T47D (cell line): ENCODE measurements around the gene MTERF4.

ENCODE experiments used
- DNase-seq, 2 experiments: peaks; one replicate each; pipeline versions ENCODE4 v3.0.0 to v3.0.0-alpha.2; 2011 to 2012; ENCODE audit warnings: low read depth in 1 of 2, low spot score in 1 of 2
- JUND ChIP-seq: IDR thresholded peaks from 2 replicates; pipeline ENCODE4 v1.6.1; 2012; ENCODE audit warnings: low read depth
- in situ Hi-C: cut with HindIII; loops from 2 replicates; pipeline ENCODE4 v1.10.0; 2016; ENCODE audit warnings: low sequenced_read_pairs, low pct_unique_long_range_greater_than_20kb

MTERF4 gene

DNA sequence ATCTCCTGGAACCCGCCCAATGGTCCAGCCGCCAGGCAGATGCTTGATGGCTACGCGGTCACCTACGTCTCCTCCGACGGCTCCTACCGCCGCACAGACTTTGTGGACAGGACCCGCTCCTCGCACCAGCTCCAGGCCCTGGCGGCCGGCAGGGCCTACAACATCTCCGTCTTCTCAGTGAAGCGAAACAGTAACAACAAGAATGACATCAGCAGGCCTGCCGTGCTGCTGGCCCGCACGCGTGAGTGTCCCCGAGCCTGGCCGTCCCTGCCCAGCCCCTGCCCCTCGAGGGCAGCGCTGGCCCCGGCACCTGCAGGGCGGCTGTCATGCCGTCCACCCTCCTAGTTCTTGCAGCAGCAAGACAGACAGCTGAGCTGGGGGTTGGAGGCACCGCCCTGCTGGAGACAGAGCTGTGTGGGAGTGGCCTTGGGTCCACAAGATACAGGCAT is 36.7 kb downstream of the MTERF4 start:
- TF ChIP-seq JUND, result no peak

DNA sequence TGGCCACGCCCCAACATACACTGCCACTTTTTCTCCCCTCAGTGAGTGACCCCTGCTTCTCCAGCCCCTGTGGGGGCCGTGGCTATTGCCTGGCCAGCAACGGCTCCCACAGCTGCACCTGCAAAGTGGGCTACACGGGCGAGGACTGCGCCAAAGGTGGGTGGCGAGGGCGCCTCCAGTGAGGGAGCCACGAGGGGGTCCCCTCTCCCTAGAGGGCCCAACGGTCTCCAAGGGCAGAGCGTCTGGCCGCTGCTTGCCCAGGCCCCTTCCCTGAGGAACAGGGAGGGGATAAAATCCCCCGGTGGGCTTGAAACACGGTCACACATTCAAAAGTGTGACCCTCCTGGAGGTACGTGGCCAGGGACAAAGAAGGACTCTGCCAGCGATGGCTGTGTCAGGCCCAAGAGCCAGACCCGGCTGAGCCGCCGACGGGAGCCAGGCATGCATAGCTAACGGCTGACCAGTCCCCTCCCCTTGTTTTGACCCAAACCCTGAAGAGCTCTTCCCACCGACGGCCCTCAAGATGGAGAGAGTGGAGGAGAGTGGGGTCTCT is 37.2 kb downstream of the MTERF4 start:
- DNase-seq, result no peak
- in situ Hi-C loops, result no loop called here
- TF ChIP-seq JUND, result no peak

More for the DNA sequence above, 36.7 kb downstream of the MTERF4 start:
- no peak for DNase-seq
- in situ Hi-C loops, result no loop called here

DNA sequence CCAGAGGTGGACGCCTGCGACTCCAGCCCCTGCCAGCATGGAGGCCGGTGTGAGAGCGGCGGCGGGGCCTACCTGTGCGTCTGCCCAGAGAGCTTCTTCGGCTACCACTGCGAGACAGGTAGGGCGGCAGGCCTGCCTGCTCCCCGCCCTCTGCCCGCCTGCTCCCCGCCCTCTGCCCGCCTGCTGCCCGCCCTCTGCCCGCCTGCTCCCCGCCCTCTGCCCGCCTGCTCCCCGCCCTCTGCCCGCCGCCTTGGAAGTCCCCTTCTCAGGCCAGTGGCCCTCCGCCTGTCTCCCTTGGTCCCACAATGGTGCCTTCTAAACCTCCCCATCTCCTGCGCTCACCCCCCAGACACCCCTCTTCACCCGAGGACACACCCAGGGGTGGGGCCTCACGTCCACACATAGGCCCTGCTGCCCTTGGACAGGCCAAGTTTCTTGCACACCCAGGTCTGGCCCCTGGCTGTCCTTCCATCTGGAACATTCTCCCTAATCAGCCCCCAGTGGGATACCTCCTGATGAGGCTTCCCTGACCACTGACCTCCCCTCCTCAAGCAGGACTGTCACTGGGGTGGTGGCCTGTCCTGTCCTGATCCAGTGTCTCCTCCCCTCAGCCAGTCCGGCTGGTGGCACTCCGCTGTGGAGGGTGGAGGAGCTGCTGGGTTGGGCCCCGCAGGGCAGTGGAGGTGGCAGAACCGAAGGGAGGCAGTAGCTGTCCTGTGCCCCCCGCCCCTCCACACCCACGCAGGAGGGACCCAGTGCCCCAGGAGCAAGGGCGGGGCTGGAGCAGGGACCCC is 37.9 kb downstream of the MTERF4 start:
- no peak for TF ChIP-seq JUND
- in situ Hi-C loops, result no loop called here
- peak; percentile 66 to 78 for DNase-seq

DNA sequence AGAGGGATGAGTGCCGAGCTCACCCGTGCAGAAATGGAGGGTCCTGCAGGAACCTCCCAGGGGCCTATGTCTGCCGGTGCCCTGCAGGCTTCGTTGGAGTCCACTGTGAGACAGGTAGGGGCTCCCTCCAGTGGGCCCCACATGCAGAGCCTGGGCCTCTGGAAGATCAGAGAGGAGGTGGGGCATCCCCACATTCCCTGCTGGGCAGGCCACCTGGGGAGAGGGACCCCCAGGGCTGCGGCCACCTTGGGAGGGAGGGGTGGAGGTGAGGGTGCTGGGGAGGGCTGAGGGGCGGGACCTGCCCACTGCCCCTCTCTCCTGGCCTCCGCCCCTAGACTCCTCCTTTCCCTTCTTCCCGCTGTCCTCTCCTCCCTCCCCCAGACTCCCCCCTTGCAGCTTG is 38.5 kb downstream of the MTERF4 start:
- TF ChIP-seq JUND, result no peak
- in situ Hi-C loops, result no loop called here
- peak; percentile 13 to 22 for DNase-seq

DNA sequence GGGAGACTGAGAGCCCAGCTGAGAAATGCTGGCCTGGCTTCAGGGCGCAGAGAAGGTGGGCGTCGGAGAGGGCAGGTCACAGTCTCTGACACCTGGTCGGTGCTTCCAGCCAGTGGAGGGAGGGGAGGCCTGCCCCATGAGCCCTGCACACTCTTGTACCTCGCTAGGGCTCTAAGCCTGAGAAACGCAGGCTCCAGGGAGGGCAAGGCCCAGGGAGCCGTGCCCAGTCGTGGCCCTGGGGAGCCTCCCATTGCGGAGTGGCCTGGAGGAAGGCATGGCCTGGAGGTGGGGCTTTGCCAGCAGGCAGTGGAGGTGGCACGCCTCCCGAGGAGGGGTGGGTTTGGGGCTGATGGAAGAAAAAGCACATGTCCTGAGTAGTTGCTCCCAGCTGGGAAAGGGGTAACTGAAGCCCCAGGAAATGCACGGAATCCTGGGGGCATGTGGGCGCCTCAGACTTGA is 39.0 kb downstream of the MTERF4 start:
- DNase-seq, result peak in 1 of 2 experiments; percentile 13
- in situ Hi-C loops, result no loop called here
- TF ChIP-seq JUND, result no peak

DNA sequence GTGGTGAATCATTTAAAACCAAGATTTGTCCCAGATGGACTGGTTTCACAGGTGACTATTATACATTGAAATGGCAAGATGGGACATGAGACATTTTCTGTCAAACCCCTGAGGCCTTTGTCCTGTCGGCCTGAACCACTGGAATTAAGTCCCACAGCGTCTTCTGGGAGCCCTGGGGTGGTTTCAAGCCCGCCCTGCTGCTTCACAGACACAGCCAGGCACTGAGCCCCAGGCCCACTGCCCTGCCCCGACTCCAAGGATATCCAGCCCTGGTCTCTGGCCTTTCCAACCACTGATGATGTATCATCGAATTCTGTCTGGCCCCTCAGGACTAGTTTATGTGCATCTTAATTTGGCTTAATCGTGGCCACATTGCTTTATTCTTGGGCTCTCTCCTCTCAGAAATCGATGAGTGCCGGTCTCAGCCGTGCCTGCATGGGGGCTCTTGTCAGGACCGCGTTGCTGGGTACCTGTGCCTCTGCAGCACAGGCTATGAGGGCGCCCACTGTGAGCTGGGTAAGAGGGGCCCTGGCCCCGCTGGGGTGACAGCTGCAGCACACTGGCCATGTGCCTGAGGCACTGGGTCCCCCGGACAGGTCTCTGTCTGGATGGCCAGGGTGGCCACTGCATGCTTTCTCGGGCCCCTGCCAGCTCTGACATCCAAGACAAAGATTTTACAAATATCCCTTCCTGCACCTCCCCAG is 39.5 kb downstream of the MTERF4 start:
- TF ChIP-seq JUND, result no peak
- peak in 1 of 2 experiments; percentile 35 for DNase-seq
- in situ Hi-C loops, result no loop called here

DNA sequence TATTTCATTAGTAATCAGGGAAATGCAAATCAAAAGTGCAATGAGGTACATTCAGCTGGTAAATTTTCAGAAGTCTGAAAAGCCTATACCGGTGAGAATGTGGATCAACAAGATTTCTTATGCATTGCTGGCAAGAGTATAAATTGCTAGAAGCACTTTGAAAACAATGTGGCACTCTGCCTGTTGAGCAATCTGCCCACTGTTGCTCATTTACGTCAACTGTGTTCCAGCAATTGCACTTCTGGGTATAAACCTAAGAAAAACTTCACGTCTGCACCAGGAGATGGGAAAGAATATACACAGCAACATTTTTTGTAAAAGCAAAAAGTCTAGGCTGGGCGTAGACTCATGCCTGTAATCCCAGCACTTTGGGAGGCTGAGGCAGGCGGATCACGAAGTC is 40.8 kb downstream of the MTERF4 start:
- DNase-seq, result peak; percentile 50 to 78
- no peak for TF ChIP-seq JUND
- in situ Hi-C loops, result no loop called here

DNA sequence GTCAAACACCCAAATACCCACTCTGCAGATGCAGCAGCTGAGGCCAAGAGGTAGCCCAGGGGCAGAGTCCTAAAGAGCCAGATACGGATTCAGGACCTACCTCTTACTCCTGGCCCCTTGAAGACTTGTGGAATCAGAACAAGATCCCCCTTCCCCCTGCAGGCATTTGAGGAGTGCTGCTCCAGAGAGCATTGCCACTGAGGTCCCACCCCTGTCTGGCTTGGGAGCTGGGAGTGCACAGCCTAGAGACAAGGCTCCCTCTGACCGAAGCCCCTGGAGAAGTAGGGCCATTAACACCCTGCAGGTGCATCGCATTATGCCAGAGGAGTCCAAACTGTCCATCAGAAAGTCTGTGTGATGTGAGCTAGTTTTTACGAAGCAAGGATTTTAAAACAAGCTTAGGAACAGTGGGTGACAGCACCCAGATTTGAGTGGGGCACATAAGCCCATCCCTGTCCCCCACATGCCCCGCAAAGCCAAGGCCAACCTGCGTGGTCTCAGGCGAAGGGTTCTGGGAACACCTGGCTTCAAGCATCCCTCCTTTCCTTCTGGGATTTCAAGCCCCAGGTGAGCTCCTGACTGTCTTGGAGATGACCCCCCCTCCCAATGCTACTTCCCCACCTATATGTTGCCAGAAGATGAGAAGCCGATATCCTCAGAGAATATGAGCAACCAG is 48.4 kb downstream of the MTERF4 start:
- no peak for TF ChIP-seq JUND
- in situ Hi-C loops, result no loop called here
- no peak for DNase-seq

DNA sequence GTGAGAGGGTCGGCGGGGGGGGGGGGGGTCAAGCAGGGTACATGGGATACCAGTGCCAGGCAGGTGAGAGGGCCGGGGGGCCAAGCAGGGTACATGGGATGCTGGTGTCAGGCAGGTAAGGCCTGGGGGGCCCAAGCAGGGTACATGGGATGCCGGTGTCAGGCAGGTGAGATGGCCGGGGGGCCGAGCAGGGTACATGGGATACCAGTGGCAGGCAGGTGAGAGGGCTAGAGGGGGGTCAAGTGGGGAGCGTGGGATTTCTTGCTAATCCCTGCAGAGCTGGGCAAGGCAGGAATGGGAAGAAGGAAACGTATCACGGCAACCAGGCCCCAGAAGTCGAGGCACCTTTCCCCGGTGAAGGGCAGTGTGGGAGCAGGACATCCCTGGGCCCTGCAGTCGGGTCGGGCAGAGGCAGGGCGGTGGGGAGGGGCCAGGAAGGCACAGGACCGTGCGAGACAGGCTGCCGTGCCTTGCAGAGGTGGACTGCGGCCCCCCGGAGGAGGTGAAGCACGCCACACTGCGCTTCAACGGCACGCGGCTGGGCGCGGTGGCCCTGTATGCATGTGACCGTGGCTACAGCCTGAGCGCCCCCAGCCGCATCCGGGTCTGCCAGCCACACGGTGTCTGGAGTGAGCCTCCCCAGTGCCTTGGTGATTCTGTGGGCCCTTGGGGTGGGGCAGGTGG is 49.3 kb downstream of the MTERF4 start:
- in situ Hi-C loops, result no loop called here
- TF ChIP-seq JUND, result no peak
- no peak for DNase-seq

DNA sequence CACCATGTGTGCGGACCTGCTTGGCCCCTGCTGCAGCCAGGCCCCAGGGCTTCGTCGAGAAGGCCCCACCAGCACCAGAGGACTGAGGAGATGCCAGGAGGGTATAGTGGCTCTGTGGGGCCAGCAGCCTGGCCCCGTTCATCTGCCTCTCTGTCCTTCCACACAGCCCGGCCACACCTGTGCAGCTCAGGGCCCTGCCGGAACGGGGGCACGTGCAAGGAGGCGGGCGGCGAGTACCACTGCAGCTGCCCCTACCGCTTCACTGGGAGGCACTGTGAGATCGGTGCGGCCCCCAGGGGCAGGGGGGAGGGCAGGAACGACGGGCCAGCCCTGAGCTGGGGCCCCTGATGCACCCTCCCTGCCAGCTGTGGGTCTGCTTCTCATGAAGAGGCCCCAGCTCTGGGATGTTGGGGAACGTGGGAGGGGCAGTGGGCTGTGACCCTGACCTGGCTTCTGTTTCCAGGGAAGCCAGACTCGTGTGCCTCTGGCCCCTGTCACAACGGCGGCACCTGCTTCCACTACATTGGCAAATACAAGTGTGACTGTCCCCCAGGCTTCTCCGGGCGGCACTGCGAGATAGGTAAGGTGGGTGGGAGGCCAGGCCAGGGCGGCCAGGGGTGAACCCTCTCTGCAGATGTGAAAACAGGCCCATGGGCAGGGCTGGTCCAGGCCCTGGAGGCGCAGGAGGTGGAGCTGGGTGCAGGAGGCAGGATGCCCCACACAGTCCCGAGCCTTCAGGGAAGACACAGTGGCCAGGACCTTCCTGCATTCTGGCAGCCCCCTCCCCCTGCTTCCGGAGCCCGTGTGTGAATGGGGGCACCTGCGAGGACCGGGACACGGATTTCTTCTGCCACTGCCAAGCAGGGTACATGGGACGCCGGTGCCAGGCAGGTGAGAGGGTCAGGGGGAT is 50.3 kb downstream of the MTERF4 start:
- in situ Hi-C loops, result no loop called here
- no peak for TF ChIP-seq JUND
- DNase-seq, result no peak
